ENCODE data around the gene AADACL2.

AADACL2 gene

DNA sequence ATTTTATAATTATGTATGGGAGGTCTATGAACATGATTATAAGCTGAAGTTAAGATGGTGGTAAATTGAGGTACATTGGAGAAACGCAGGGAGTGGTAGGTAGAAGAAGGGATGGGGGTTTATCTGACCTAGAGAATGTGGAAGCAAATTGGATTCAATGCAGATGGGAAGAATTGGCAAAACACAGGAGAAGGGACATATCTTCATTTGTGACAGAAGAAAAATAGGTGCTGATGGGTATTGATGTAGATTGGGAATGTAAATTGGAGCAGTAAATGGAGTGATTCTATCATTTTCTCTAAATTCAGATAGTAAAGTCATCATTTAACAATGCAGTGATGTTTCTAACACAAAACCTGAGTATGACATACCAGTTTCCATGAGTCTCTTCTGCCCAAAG, 40.5 kb downstream of the AADACL2 start:
- H3K9me3 ChIP-seq (ENCODE audit: insufficient read depth, low read length): no peaks in the 10 kb centered on the region
- no peak overlapping the region for H3K27ac ChIP-seq (ENCODE audit: low read length)
- H4K20me1 ChIP-seq (ENCODE audit: insufficient read depth, low read length): no peaks in the 10 kb centered on the region
- no peaks in the 10 kb centered on the region for H3K36me3 ChIP-seq (replicated peaks; ENCODE audit: low read depth, low read length)
- H3K9ac ChIP-seq (ENCODE audit: low read length): no peak overlapping the region
- no peak for TF ChIP-seq EZH2phosphoT487 (IDR thresholded peaks at IDR 0.05; ENCODE audit: low read depth)
- TF ChIP-seq, protein P1, sequence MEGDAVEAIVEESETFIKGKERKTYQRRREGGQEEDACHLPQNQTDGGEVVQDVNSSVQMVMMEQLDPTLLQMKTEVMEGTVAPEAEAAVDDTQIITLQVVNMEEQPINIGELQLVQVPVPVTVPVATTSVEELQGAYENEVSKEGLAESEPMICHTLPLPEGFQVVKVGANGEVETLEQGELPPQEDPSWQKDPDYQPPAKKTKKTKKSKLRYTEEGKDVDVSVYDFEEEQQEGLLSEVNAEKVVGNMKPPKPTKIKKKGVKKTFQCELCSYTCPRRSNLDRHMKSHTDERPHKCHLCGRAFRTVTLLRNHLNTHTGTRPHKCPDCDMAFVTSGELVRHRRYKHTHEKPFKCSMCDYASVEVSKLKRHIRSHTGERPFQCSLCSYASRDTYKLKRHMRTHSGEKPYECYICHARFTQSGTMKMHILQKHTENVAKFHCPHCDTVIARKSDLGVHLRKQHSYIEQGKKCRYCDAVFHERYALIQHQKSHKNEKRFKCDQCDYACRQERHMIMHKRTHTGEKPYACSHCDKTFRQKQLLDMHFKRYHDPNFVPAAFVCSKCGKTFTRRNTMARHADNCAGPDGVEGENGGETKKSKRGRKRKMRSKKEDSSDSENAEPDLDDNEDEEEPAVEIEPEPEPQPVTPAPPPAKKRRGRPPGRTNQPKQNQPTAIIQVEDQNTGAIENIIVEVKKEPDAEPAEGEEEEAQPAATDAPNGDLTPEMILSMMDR (IDR thresholded peaks at IDR 0.05; ENCODE audit: low read depth, low read length): no peak
- H3K79me2 ChIP-seq (ENCODE audit: low read length): no peaks in the 10 kb centered on the region
- H3K4me3 ChIP-seq (ENCODE audit: low read length): no peak overlapping the region
- no peaks in the 10 kb centered on the region for H3K4me1 ChIP-seq (ENCODE audit: low read length)
- H3K27me3 ChIP-seq (ENCODE audit: low read depth, low read length): no peaks in the 10 kb centered on the region
- H2AFZ ChIP-seq (ENCODE audit: low read depth, low read length): no peak overlapping the region
- H3K4me2 ChIP-seq (ENCODE audit: low read length): no peak overlapping the region

GRCh38 chr3:151774910-151775309, 41.2 kb downstream of the AADACL2 start:
- Histone ChIP-seq H3K36me3 (replicated peaks; ENCODE audit: low read depth, low read length) (no peaks in the 10 kb centered on the region), H3K79me2 (ENCODE audit: low read length) (no peaks in the 10 kb centered on the region), H3K4me2 (ENCODE audit: low read length) (no peak overlapping the region), H3K9me3 (ENCODE audit: insufficient read depth, low read length) (no peaks in the 10 kb centered on the region), H3K9ac (ENCODE audit: low read length) (no peak overlapping the region), H3K4me3 (ENCODE audit: low read length) (no peak overlapping the region), H2AFZ (ENCODE audit: low read depth, low read length) (no peak overlapping the region), H3K27me3 (ENCODE audit: low read depth, low read length) (no peaks in the 10 kb centered on the region), H3K27ac (ENCODE audit: low read length) (no peak overlapping the region), H3K4me1 (ENCODE audit: low read length) (no peaks in the 10 kb centered on the region), H4K20me1 (ENCODE audit: insufficient read depth, low read length) (no peaks in the 10 kb centered on the region)
- no peak for TF ChIP-seq EZH2phosphoT487 (IDR thresholded peaks at IDR 0.05; ENCODE audit: low read depth)
- TF ChIP-seq, protein P1 (IDR thresholded peaks at IDR 0.05; ENCODE audit: low read depth, low read length): no peak

- Histone ChIP-seq H2AFZ (ENCODE audit: low read depth, low read length) (no peak overlapping the region), H3K4me3 (ENCODE audit: low read length) (no peak overlapping the region)
- TF ChIP-seq, protein P1 (IDR thresholded peaks at IDR 0.05; ENCODE audit: low read depth, low read length): no peak
- TF ChIP-seq EZH2phosphoT487 (IDR thresholded peaks at IDR 0.05; ENCODE audit: low read depth): no peak
Measured at GRCh38 chr3:151775314-151776258, 41.9 kb downstream of the AADACL2 start.

DNA sequence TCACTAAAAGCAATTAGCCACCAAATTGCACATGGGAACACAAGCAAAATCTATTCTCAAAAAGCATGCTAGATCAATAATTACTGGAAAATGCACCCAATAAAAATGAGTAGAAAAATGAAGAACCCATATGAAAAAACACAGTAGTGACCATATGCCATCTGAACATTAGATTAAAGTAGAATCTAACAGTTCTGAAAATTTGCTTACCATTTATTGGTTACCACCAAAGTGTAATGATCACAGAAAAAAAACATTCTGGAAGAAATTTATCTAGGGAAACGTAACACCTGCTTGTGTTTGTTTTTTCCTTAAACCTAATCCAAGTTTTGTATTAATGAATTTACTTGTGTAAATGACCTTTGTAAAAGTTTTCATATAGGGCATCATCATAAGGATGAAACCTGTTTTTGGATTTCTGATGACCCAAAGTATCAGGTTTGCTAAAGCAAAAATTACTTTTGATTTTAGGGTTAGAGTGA, 42.6 kb downstream of the AADACL2 start:
- Histone ChIP-seq H2AFZ (ENCODE audit: low read depth, low read length) (no peak overlapping the region), H3K27ac (ENCODE audit: low read length) (no peak overlapping the region)
- TF ChIP-seq, protein P1 (IDR thresholded peaks at IDR 0.05; ENCODE audit: low read depth, low read length): no peak
- no peak for TF ChIP-seq EZH2phosphoT487 (IDR thresholded peaks at IDR 0.05; ENCODE audit: low read depth)

More at GRCh38 chr3:151775314-151776258, 41.9 kb downstream of the AADACL2 start:
- no peaks in the 10 kb centered on the region for H3K4me1 ChIP-seq (ENCODE audit: low read length)
- no peaks in the 10 kb centered on the region for H3K27me3 ChIP-seq (ENCODE audit: low read depth, low read length)
- no peaks in the 10 kb centered on the region for H4K20me1 ChIP-seq (ENCODE audit: insufficient read depth, low read length)
- H3K36me3 ChIP-seq (replicated peaks; ENCODE audit: low read depth, low read length): no peaks in the 10 kb centered on the region
- H3K9me3 ChIP-seq (ENCODE audit: insufficient read depth, low read length): no peaks in the 10 kb centered on the region
- no peak overlapping the region for H3K9ac ChIP-seq (ENCODE audit: low read length)
- H3K4me2 ChIP-seq (ENCODE audit: low read length): no peak overlapping the region
- no peak overlapping the region for H3K27ac ChIP-seq (ENCODE audit: low read length)
- H3K79me2 ChIP-seq (ENCODE audit: low read length): no peaks in the 10 kb centered on the region

More for the DNA sequence above, 42.6 kb downstream of the AADACL2 start:
- Histone ChIP-seq H3K4me1 (ENCODE audit: low read length) (no peaks in the 10 kb centered on the region), H3K4me2 (ENCODE audit: low read length) (no peak overlapping the region), H3K36me3 (replicated peaks; ENCODE audit: low read depth, low read length) (no peaks in the 10 kb centered on the region), H3K9ac (ENCODE audit: low read length) (no peak overlapping the region), H3K79me2 (ENCODE audit: low read length) (no peaks in the 10 kb centered on the region), H3K9me3 (ENCODE audit: insufficient read depth, low read length) (no peaks in the 10 kb centered on the region), H4K20me1 (ENCODE audit: insufficient read depth, low read length) (no peaks in the 10 kb centered on the region), H3K27me3 (ENCODE audit: low read depth, low read length) (no peaks in the 10 kb centered on the region), H3K4me3 (ENCODE audit: low read length) (no peak overlapping the region)
